GM23338 (cell line): ENCODE data around the gene IRF6. TPM values are rescaled to one million over a fixed set of nuclear protein-coding genes. Genes with fewer than 3 reads are reported as not detected.

Source experiments
- ATAC-seq: fragments of 200-7000 bp; cut with Tn5 transposase; 3 replicates; pipeline ENCODE4 v1.9.1; 2020
- DNase-seq: peaks from one replicate; pipeline ENCODE4 v3.0.0-alpha.2; 2015; ENCODE audit warnings: low spot score
- H2AFZ ChIP-seq: fragments of 200-600 bp; sonication (generic); 2 replicates; pipeline ENCODE4 v1.8.0; 2016; ENCODE audit warnings: antibody characterized with exemption, mild to moderate bottlenecking, moderate library complexity
- H3F3A ChIP-seq: fragments of 200-600 bp; sonication (generic); replicated peaks from 2 replicates; pipeline ENCODE4 v1.8.0; 2017; ENCODE audit warnings: antibody characterized with exemption, mixed run types, low read depth
- H3K27ac ChIP-seq: fragments of 200-600 bp; sonication (generic); 2 replicates; pipeline ENCODE4 v1.6.1; 2016; ENCODE audit warnings: low read depth
- H3K27me3 ChIP-seq: fragments of 200-600 bp; sonication (generic); 2 replicates; pipeline ENCODE4 v1.8.0; 2016; ENCODE audit warnings: mild to moderate bottlenecking, mixed run types, moderate library complexity; ENCODE audit not compliant: insufficient read depth
- H3K36me3 ChIP-seq: fragments of 200-600 bp; sonication (generic); 2 replicates; pipeline ENCODE4 v1.8.0; 2016; ENCODE audit warnings: mild to moderate bottlenecking; ENCODE audit not compliant: insufficient read depth
- H3K4me1 ChIP-seq: fragments of 200-600 bp; sonication (generic); 2 replicates; pipeline ENCODE4 v1.8.0; 2016; ENCODE audit warnings: mild to moderate bottlenecking, moderate library complexity; ENCODE audit not compliant: insufficient read depth
- H3K4me2 ChIP-seq: fragments of 200-600 bp; sonication (generic); 2 replicates; pipeline ENCODE4 v1.7.1; 2017; ENCODE audit warnings: mixed run types
- H3K4me3 ChIP-seq: fragments of 200-600 bp; sonication (generic); 2 replicates; pipeline ENCODE4 v1.6.1; 2016; ENCODE audit warnings: mixed run types
- H3K79me2 ChIP-seq: fragments of 200-600 bp; sonication (generic); replicated peaks from 2 replicates; pipeline ENCODE4 v1.8.0; 2017; ENCODE audit warnings: mild to moderate bottlenecking; ENCODE audit not compliant: insufficient read depth
- H3K9me2 ChIP-seq: fragments of 200-600 bp; sonication (generic); 2 replicates; pipeline ENCODE4 v1.8.0; 2017; ENCODE audit not compliant: insufficient read depth
- H4K20me1 ChIP-seq: fragments of 200-600 bp; sonication (generic); replicated peaks from 2 replicates; pipeline ENCODE4 v1.8.0; 2017; ENCODE audit warnings: mild to moderate bottlenecking; ENCODE audit not compliant: insufficient read depth
- H3K27ac Mint-ChIP-seq: 2 replicates; pipeline ENCODE4 v1.8.0; 2020; ENCODE audit warnings: inconsistent platforms, mild to moderate bottlenecking, moderate library complexity, mixed read lengths
- H3K27me3 Mint-ChIP-seq: 3 replicates; pipeline ENCODE4 v1.8.0; 2022; ENCODE audit warnings: low read depth, mild to moderate bottlenecking, moderate library complexity, mixed read lengths, inconsistent platforms; ENCODE audit not compliant: insufficient read depth, poor library complexity
- H3K36me3 Mint-ChIP-seq: 3 replicates; pipeline ENCODE4 v1.8.0; 2021; ENCODE audit warnings: low read depth, mild to moderate bottlenecking, inconsistent platforms, moderate library complexity, mixed read lengths
- H3K4me1 Mint-ChIP-seq: 3 replicates; pipeline ENCODE4 v1.8.0; 2020; ENCODE audit warnings: mild to moderate bottlenecking, inconsistent platforms, mixed read lengths
- H3K4me3 Mint-ChIP-seq: 3 replicates; pipeline ENCODE4 v1.8.0; 2021; ENCODE audit warnings: moderate library complexity, mild to moderate bottlenecking, inconsistent platforms, mixed read lengths
- H3K9me3 Mint-ChIP-seq: 3 replicates; pipeline ENCODE4 v1.8.0; 2020; ENCODE audit warnings: moderate library complexity, mild to moderate bottlenecking, inconsistent platforms, mixed read lengths
- CREB1 ChIP-seq: fragments of 250-450 bp; sonication (Bioruptor Pico); IDR thresholded peaks from 2 replicates; pipeline ENCODE4 v1.5.0; 2020; ENCODE audit warnings: low read depth, mild to moderate bottlenecking, moderate library complexity
- CTCF ChIP-seq, 2 experiments: fragments of 200-600 bp in 1 of 2; sonication (generic) in 1 of 2; conservative IDR thresholded peaks; 2 replicates each; pipeline versions ENCODE4 v1.5.1 to v1.6.1; 2016 to 2017; ENCODE audit warnings: antibody characterized with exemption in 2 of 2, low read depth in 2 of 2, mild to moderate bottlenecking in 2 of 2, moderate library complexity in 1 of 2
- EZH2 ChIP-seq: fragments of 200-600 bp; sonication (generic); IDR thresholded peaks from one replicate; pipeline ENCODE4 v1.8.0; 2017; ENCODE audit warnings: antibody characterized with exemption, mild to moderate bottlenecking, low read depth; ENCODE audit not compliant: unreplicated experiment
- EZH2phosphoT487 ChIP-seq: fragments of 200-600 bp; sonication (generic); IDR thresholded peaks from one replicate; pipeline ENCODE4 v1.8.1; 2018; ENCODE audit warnings: antibody characterized with exemption; ENCODE audit not compliant: unreplicated experiment
- NANOG ChIP-seq: IDR thresholded peaks from 2 replicates; pipeline ENCODE4 v1.6.1; 2016; ENCODE audit warnings: antibody characterized with exemption, borderline replicate concordance
- POLR2AphosphoS5 ChIP-seq: IDR thresholded peaks from 2 replicates; pipeline ENCODE4 v1.6.1; 2016; ENCODE audit warnings: antibody characterized with exemption, low read depth
- ZNF114 ChIP-seq: fragments of 250-450 bp; sonication (Bioruptor Pico); IDR thresholded peaks from 2 replicates; pipeline ENCODE4 v1.5.0; 2020; ENCODE audit warnings: mild to moderate bottlenecking, moderate library complexity
- ZNF331 ChIP-seq: fragments of 250-450 bp; sonication (Bioruptor Pico); IDR thresholded peaks from 2 replicates; pipeline ENCODE4 v1.5.0; 2020; ENCODE audit warnings: low read depth, mild to moderate bottlenecking, moderate library complexity
- ZNF462 ChIP-seq: fragments of 250-450 bp; sonication (Bioruptor Pico); IDR thresholded peaks from 2 replicates; pipeline ENCODE4 v1.5.0; 2020; ENCODE audit warnings: mild to moderate bottlenecking, moderate library complexity
- polyA plus RNA-seq: library from polyadenylated mRNA; unstranded; fragments of >200 nt; fragmentation: Nextera tagmentation; extraction: Ambion mirVana; gene quantifications from 2 replicates; pipeline ENCODE4 v1.2.1, GENCODE V29; 2016
- total RNA-seq: library from RNA; depleted of rRNA; stranded (reverse); fragments of >200 nt; shearing (Covaris generic); gene quantifications from 2 replicates; pipeline ENCODE4 v1.2.3, GENCODE V29; 2014

Gene IRF6
- total and polyA plus RNA-seq, 2 experiments from 2014 or later, result 4.6 to 11.7 TPM

- no peak for TF ChIP-seq EZH2
- peak overlapping the region; percentile 63; the same call in 1 of the 2 replicates for H2AFZ ChIP-seq
- H3K9me2 ChIP-seq, result peaks cover 4% of the 10 kb centered on the region; the same call in 1 of the 2 replicates
- no peak overlapping the region for H3K27ac ChIP-seq
- H3K4me3 Mint-ChIP-seq, result no peak overlapping the region
- H3K27ac Mint-ChIP-seq, result no peak overlapping the region
- H3K4me1 Mint-ChIP-seq, result peaks cover 9% of the 10 kb centered on the region
- H3K4me2 ChIP-seq, result no peak overlapping the region
- no peak overlapping the region for H3K4me3 ChIP-seq
- no peaks in the 10 kb centered on the region for H3K36me3 ChIP-seq
- ATAC-seq, result no peak
- no peaks in the 10 kb centered on the region for H3K27me3 ChIP-seq
- no peaks in the 10 kb centered on the region for H3K36me3 Mint-ChIP-seq
- no peaks in the 10 kb centered on the region for H3F3A ChIP-seq
- peaks cover 8% of the 10 kb centered on the region; the same call in 1 of the 2 replicates for H3K4me1 ChIP-seq
- no peaks in the 10 kb centered on the region for H3K79me2 ChIP-seq
- no peaks in the 10 kb centered on the region for H3K9me3 Mint-ChIP-seq
- no peak for DNase-seq
- no peaks in the 10 kb centered on the region for H3K27me3 Mint-ChIP-seq
- H4K20me1 ChIP-seq, result no peaks in the 10 kb centered on the region
These were observed 36.0 kb downstream of the IRF6 start for GRCh38 chr1:209769971-209770370.

- no peaks in the 10 kb centered on the region for H3K36me3 ChIP-seq
- Mint-ChIP-seq H3K27ac (peak overlapping the region; percentile 35; the same call in 1 of the 2 replicates), H3K36me3 (no peaks in the 10 kb centered on the region), H3K4me3 (no peak overlapping the region; the same call in 2 of the 3 replicates), H3K27me3 (no peaks in the 10 kb centered on the region), H3K4me1 (peaks cover 9% of the 10 kb centered on the region), H3K9me3 (no peaks in the 10 kb centered on the region)
- no peak for DNase-seq
- ATAC-seq, result no peak
- H3K4me2 ChIP-seq, result no peak overlapping the region
- peaks cover 8% of the 10 kb centered on the region; the same call in 1 of the 2 replicates for H3K4me1 ChIP-seq
- H3F3A ChIP-seq, result no peaks in the 10 kb centered on the region
- peaks cover 4% of the 10 kb centered on the region; the same call in 1 of the 2 replicates for H3K9me2 ChIP-seq
- H4K20me1 ChIP-seq, result no peaks in the 10 kb centered on the region
- H3K27ac ChIP-seq, result no peak overlapping the region
- no peaks in the 10 kb centered on the region for H3K27me3 ChIP-seq
- H3K4me3 ChIP-seq, result no peak overlapping the region
- peak overlapping the region; percentile 63 for H2AFZ ChIP-seq
- no peaks in the 10 kb centered on the region for H3K79me2 ChIP-seq
- TF ChIP-seq ZNF331 (CRISPR knock-in tag), result no peak
- no peak for TF ChIP-seq CREB1 (CRISPR knock-in tag)
- no peak for TF ChIP-seq POLR2AphosphoS5
- TF ChIP-seq ZNF462, result no peak
- no peak for TF ChIP-seq ZNF114 (CRISPR knock-in tag)
- TF ChIP-seq CTCF (conservative IDR thresholded peaks at IDR 0.05; ENCODE audit: low read depth in 2 of 2), result no peak
- no peak for TF ChIP-seq EZH2phosphoT487
- no peak for TF ChIP-seq NANOG
- TF ChIP-seq EZH2, result no peak
These were observed 36.6 kb downstream of the IRF6 start for GRCh38 chr1:209769171-209769904.
